ENCODE results near the gene PAQR4.
"Not testable (repeated sequence)": the region's sequence is repeated elsewhere in the genome, so short reads cannot be mapped to it uniquely, and the experiment has no call there.

The PAQR4 gene

DNA sequence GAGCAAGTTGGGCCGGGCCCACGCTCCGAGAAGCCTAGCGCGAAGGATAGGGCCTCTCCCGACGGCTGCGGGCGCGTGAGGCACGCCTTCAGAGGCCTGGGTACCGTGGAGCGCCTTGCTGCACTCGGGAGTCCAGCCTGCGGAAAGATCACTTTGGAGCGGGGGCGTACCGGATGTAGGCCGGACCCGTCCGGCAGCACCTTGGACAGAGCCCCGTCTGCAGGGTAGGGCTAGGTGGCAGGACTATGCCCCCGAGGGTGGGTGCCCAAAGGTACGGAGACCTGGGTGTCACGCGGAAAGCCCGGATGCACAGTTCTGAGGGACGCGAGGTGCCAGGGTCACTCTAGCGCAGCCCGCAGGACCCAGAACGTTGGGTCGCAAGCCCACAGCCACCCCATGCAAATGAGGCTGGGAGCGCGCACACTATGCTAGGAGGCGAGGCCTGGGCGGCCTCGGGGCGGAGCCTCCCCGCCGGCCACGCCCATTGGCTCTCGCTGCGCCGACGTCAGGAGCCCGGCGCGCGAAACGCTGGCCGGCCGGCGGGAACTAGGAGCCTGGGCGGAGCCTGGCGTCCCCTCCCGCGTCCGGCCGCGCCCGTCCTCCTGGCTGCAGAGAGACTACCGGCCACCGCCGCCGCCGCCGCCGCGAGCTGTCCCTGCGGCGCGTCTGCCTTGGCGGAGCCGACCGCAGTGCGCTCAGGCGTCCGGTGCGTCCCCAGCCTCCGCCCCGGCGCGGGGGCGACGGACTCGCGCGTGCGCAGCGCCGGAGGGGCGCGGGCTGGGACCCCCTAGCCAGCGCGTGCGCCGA lies at the start of gene PAQR4:
PAQR4 (plus strand) TSS at position 611 of the 807 bp plus-strand sequence. CDS start 327 bp downstream, outside the sequence.
- FAIRE-seq: no peak

DNA sequence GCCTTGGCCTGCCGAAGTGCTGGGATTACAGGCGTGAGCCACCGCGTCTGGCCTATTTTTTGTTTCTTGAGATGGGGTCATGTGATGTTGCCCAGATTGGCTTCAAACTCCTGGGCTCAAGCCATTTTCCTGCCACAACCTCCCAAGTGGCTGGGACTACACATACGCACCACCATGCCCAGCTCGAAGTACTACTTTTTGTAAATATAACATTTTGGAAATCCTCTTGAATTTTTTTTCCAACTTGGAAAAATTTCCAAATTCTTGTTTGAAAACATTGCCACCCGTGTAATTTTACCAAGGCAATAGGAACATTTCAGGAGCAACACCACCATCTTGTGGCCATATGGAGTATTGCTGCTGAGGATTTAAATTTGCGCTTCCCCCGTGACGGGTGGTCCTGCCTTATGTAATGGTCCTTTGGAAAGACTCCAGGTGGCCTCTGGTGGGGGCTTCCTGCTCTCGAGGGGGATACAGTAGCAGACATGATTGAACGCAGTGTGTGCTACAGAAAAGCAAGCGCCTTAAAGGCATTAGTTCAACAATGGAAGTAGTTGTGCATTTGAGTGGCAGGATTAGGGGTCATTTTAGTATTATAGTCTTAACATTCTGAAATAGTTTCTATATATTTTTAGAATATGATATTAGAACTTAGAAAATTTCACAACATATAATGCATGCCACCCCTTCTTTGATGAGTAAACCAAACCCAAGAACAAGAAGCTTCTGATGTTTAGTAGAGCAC lies 49.5 kb upstream of the PAQR4 start:
- FAIRE-seq: no peak

- FAIRE-seq: no peak
These were observed 45.7 kb upstream of the PAQR4 start for GRCh38 chr16:2923481-2923880.

DNA sequence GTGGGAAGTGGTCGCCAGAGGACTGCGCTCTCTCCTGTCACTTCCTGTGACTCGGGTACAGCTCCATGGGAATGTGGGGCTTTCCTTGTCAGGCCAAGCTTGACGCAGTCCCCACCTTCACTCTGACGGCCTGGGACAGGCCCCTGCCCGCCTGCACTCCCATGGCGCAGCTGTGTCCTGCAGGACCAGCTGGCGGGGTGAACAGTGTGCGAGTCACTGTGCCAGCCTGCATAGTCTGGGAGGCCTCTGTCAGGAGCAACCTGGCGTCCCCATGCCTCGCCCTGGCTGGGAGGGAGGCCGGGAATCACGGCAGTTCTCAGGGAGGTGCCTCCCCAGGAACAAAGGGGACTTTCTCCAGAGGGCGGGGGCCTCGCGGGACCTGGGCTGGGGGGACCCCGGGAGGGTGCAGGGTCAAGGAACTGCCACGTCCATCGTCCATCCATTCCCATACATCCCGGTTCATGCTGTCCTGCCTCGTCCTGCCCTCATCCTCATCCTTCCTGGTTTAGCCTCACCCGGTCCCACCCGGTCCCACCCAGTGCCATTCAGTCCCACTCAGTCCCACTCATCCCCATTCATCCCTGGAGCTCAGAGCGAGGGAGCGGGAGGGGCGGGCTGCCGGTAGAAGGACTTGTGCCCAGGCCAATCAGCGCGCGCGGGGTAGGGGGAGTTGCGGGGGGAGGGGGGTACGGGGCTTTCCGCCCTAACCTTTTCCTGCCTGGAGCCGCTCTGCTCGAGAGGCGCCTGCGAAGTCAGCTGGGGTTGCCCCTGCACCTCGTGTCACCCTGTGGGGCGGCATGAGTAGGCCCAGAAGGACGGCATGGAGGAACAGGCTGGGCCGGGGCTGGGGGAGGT lies 44.0 kb upstream of the PAQR4 start:
- FAIRE-seq: no peak

DNA sequence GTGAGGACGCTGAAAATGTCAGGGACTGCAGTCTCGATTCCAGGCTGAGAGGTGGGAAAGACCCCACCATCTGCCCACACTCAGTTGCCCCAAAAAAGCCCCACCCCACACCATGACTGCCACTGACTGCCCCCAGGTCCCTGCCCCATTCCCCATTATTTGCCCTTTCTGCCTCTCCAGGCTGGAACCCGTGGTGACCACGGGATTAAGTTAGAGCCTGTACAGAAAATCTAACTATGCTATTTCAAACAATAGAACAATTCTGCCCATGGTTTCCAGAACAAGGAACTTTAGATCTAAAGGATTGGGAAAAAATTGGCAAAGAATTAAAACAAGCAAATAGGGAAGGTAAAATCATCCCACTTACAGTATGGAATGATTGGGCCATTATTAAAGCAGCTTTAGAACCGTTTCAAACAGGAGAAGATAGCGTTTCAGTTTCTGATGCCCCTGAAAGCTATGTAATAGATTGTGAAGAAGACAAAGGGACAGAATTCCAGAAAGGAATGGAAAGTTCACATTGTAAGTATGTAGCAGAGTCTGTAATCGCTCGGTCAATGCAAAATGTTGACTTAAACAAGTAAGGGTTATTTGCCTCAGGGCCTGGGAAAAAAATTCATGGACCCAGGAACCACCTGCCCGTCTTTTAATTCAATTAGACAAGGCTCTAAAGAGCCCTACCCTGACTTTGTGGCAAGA lies 43.0 kb upstream of the PAQR4 start:
- no peak for FAIRE-seq

DNA sequence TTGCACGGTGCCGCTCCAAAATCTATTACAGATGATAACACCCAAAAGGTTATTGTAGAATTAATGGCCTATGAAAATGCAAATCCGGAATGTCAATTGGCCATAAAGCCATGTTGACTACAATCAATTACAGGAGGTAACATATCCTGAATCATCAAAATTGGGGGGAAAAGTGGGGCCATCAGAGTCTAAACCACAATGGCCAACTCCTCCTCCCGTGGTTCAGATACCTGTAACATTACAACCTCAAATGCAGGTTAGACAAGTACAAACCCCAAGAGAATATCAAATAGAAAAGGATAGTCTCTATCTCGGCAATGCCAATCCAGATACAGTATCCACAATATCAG lies 42.5 kb upstream of the PAQR4 start:
- FAIRE-seq: no peak

- FAIRE-seq: no peak
These were observed 42.0 kb upstream of the PAQR4 start for GRCh38 chr16:2927010-2927646.

GRCh38 chr16:2928151-2928550 lies 41.0 kb upstream of the PAQR4 start:
- not testable (repeated sequence) for FAIRE-seq

GRCh38 chr16:2928796-2929195 lies 40.4 kb upstream of the PAQR4 start:
- FAIRE-seq: no peak

DNA sequence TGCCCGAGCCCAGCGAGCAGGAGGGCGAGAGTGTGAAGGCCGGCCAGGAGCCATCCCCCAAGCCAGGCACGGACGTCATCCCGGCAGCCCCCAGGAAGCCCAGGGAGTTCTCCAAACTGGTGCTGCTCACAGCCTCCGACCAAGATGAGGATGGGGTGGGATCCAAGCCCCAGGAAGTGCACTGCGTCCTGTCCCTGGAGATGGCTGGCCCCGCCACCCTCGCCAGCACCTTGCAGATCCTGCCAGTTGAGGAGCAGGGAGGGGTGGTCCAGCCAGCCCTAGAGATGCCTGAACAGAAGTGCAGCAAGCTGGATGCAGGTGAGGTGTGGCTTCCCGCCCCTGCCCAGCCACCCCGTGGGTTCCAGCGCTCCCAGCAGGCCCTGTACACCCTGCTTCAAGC lies 39.5 kb upstream of the PAQR4 start:
- no peak for FAIRE-seq

GRCh38 chr16:2930236-2930635 lies 38.9 kb upstream of the PAQR4 start:
- no peak for FAIRE-seq

GRCh38 chr16:2931231-2931914 lies 37.8 kb upstream of the PAQR4 start:
- FAIRE-seq: not testable (repeated sequence)

DNA sequence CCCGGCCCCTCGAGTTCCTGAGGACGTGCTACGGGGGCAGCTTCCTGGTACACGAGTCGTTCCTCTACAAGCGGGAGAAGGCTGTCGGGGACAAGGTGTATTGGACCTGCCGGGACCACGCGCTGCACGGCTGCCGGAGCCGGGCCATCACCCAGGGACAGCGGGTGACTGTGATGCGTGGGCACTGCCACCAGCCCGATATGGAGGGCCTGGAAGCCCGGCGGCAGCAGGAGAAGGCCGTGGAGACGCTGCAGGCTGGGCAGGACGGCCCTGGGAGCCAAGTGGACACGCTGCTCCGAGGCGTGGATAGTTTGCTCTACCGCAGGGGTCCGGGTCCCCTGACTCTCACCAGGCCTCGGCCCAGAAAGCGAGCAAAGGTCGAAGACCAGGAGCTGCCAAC lies 36.0 kb upstream of the PAQR4 start:
- FAIRE-seq: no peak

GRCh38 chr16:2933701-2934100 lies 35.4 kb upstream of the PAQR4 start:
- no peak for FAIRE-seq

- no peak for FAIRE-seq
These were observed 34.7 kb upstream of the PAQR4 start for GRCh38 chr16:2934450-2934849.

GRCh38 chr16:2936436-2937011 lies 32.6 kb upstream of the PAQR4 start:
- no peak for FAIRE-seq

DNA sequence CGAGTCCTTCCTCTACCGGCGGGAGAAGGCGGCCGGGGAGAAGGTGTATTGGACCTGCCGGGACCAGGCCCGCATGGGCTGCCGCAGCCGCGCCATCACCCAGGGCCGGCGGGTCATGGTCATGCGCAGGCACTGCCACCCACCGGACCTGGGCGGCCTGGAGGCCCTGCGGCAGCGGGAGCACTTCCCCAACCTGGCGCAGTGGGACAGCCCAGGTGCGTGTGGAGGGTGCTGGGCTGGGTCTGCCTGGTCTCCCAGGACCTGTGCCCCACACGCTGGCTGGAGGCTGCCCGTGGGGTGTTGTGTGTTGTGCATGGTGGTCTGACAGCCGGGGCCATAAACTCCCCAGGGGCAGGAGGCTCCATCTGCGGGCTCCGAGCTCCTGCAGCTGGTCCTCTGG lies 32.0 kb upstream of the PAQR4 start:
- FAIRE-seq: no peak

DNA sequence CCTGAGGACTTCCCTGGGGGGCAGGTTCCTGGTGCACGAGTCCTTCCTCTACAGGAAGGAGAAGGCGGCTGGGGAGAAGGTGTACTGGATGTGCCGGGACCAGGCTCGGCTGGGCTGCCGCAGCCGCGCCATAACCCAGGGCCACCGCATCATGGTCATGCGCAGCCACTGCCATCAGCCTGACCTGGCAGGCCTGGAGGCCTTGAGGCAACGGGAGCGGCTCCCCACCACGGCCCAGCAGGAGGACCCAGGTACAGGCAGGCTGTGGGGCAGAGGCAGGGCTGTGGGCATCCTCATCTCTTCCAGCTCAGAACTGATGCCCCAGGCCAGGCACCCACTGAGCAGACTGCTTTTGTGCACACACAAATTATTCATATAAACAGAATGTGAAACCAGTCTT lies 30.9 kb upstream of the PAQR4 start:
- FAIRE-seq: no peak

- no peak for FAIRE-seq
These were observed 29.2 kb upstream of the PAQR4 start for GRCh38 chr16:2939968-2940367.

DNA sequence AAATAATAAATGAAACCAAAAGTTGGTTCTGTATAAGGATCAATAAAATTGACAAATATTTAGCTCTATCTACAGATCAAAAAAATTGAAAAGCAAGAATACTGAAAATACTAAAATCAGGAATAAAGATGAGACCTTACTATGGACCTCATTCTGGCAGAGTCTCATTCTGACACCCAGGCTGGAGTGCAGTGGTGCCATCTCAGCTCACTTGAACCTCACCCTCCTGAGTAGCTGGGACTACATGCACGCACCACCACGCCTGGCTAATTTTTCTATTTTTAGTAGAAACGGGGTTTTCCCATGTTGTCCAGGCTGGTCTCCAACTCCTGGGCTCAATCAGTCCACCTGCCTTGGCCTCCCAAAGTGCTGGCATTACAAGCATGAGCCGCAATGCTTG lies 27.1 kb upstream of the PAQR4 start:
- no peak for FAIRE-seq

DNA sequence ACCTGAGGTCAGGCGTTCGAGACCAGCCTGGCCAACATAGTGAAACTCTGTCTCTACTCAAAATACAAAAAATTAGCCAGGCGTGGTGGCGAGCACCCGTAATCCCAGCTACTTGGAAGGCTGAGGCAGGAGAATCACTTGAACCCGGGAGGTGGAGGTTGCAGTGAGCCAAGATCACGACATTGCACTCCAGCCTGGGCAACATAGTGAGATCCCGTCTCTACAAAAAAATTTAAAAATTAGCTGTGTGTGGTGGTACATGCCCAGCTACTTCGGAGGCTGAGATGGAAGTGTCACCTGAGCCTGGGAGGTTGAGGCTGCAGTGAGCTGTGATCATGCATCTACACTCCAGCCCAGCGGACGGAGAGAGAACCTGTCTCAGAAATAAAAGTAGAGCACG lies 25.4 kb upstream of the PAQR4 start:
- not testable (repeated sequence) for FAIRE-seq

Measured in colon (tissue), 2 donors.